Hippocampal formation (tissue), 2 donors: Measurements from ENCODE around the gene DSG3.

Experiments
- DNase-seq, 2 donors: peaks; one replicate each; lab custom pipeline; 2025; lab: John Stamatoyannopoulos, UW

Gene DSG3

DNA sequence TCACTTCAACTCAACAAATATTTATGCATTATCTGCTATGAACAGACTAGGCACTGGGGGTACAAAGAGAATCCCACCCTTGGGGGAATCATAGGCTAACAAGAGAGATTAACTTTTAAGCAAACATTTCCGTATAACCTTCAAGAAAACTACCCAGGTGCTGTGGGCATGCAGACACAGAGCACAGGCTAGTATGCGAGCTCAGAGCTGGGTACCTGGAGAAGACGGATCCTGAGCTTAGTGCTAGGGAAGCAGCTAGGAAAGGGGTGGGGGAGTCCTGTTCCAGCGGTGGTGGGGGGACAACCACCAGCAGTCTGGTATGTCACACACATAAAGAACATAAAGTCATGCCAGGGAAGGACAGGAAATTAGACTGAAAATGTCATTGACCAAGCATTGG is 17.5 kb upstream of the DSG3 start:
- DNase-seq, result no peak

DNA sequence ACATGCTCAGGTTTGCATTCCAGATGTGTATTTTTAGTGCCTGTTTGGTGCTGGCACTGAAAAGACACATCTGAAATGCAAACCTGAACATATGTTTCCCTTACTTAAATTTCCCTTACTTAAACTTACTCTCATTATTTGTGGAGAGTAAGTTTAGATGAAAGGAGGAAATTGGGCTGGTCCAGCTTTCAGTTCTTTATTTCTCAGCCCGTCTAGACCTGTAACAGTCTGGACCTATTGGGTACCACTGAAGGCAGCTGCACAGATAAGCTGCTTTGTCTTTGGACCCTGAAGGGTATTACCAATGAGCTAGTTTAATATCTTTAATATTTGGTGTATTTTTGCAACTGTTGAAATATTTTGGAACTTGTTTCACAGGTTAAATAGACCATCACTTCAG is 17.0 kb upstream of the DSG3 start:
- DNase-seq, result no peak

DNA sequence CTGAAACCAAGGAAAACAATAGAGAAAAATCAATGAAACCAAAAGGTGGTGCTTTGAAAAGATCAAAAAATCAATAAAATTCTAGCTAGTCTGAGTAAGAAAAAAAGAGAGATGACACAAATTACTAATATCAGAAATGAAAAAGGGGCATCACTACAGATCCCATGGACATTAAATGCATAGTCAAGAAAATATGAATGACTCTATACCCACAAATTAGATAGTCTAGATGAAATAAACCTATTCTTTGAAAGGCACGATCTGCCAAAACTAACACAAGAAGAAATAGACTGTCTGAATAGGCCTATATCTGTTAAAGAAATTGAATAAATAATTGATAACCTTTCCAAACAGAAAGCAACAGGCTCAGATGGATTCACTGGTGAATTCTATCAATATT is 15.2 kb upstream of the DSG3 start:
- DNase-seq, result no peak

DNA sequence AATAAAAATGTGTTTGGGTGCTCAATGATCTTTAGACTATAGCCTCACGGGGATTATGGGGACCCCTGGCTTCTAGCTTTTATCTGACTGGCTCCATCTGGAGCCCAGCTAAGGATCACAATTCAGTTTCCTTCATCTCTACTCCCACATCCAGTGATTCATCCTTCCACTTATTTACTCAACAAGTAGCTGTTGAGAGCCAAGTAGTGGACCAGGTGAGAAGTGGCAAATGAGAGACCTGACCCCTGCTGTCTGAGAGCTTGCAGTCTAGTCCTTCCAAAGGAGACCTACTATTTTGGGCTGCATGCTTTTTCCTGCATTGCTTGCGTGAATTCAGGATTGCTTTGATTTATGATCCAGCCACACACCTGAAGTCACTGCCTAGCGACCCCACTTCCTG is 10.7 kb upstream of the DSG3 start:
- no peak for DNase-seq

DNA sequence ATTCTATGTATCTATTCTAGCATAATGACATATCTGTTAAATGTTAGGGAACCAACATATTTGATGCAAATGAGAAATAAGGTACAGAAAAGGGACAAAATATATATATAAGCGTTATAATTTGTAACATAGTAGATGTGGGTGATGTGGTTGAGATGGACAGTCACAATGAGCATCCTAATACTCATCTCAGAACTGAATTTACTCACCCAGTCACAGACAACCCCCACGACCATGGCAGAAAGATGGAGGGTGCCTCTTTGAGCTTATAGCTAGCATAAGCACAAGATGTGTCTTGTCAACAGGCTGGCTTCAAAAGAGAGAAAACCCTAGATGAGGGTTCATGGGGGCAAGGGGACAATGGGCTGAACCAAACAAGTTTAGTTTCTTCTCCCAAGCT is 9.1 kb upstream of the DSG3 start:
- DNase-seq, result no peak

DNA sequence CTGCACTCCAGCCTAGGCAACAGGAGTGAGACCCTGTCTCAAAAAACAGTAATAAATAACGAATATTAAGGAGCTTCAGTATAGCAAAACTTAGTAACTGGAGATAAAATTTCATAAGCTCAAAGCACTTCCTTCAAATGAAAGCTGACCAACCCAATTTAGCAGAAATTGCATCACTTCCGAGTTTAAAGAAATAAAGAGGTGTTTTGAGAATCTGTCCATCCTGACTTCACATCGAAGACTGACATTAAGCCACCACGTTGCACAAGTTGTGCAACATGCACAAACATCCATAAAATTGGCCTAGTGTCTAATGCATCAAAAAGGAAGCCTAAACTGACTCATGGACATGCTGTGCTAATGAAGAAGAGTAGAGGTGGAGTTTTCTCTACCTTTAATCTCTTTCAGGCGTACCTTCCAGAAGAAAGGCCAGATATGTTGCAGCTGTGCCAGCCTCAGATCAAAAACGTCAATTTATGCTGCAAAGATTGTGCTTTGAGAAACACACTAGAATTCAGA is 7.7 kb upstream of the DSG3 start:
- no peak for DNase-seq

DNA sequence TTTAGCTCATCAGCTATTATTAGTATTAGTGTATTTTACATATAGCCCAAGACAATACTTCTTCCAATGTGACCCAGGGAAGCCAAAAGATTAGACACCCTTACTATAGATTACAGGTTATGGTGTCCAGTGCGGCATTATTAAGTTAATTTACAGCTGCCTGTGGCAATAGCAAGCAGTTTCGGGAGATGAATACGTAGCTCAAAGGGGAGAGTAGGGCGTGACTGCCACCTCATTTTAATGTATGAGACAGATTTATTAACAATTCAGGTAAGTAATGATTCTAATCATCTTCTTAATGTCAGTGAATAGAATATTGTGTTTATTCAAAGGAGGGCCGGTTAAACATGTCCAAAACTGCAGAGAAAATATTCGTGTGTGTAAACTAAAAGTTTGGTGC is 6.8 kb upstream of the DSG3 start:
- DNase-seq, result no peak

DNA sequence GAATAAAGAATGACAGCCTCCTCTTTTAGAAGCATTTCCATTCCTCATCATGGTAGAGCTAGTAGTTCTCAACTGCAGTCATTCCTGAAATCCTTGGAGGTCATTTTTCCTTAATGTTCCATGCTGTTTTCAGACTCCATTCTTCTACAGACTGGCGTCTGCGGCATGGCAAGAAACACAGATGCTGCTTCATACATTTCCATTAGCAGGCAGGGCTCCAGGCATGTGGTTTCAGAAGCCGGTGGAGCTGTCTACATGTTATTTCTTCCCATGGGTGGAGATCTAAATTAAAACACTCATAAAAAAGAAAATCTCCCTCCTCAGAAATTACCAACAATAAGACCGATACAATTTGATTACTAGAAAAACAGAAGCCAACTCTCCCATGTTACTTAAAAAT is 6.0 kb upstream of the DSG3 start:
- DNase-seq, result no peak

DNA sequence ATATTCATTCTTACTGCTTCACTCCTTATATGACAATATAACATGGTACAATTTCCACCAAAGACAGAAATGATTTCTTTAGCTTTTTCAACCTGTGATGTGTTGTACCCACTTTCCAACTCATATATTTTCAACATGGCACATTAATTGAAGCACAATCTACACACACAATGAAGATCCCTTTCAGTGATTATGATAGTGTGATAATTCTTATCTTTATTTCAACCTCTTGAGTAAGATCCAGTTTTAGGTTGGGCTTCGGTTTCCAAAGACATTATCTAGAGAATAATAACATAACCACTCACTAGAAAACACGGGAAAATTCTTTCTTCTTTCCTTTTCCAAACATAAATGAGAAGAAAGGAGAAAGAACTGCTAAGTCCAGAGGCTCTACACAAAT is 3.4 kb upstream of the DSG3 start:
- no peak for DNase-seq

DNA sequence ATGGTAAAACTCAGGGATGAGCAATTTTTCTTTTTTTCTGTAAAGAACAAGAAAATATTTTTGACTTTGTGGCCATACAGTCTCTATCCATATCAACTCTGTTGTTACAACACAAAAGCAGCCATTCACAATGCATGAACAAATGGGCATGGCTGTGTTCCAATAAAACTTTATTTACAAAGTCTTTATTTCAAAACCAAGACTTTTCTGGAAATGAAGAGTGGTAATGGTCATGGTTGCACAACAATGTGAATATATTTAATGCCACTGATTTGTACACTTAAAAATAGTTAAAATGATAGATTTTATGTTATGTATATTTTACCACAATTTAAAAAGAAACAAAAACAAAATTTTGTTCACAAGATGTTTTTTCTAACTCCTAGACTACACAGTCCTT is 1.6 kb upstream of the DSG3 start:
- no peak for DNase-seq

DNA sequence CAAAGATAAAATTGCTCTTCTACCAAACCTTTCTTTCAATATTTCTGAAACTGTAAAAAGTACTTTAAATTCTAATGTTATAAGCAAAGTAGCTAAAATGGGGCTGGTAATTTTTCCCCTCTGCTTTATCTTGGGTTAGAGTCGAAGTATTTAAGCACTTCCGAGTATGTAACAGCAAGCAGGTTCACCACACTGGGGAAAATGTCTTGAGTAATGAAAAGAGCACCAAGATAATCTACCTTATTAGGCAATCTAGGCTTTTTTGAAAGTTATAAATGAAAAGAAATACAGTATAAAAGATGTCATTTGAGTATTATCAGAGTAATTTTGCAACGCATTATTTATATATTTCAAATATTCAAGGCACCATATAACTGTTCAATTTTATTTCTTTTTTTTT is 687 bp upstream of the DSG3 start:
- no peak for DNase-seq

DNA sequence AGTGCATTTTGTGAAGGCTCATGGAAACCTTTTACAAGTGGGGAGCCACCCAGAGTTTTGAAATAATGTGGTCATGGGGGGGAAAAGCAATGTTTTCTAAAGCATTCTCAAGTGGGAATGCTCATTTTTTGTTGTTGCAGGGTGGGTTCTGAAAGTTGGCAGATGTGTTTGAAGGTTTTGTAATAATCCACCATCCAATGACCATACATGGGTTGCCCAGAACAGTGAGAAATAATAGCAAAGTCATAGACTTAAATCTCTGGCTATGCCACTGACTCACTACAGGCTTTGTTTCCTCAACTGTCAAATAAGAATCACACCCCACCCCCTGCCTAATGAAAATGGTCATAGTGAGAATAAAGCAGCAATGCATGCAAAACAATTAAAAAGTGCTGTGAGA is 2.9 kb downstream of the DSG3 start:
- DNase-seq, result no peak

DNA sequence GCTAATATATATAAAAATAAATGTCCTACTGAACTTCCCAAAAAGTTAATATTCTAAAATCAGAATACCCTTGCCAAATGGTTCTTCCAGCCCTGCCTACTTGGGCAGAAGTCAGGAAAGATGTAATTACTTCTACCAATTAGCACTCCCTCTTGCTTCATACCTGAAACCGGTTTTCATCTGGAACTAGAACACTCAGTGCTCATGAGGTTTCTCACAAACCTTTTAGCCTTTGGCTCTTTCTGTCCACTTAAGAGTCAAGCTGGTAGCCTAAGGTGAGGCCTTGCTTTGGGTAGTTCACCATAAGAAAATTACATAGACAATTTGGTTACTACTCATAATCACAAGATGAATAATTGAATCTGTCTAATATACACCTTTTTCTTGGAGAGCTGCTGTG is 4.1 kb downstream of the DSG3 start:
- DNase-seq, result no peak

DNA sequence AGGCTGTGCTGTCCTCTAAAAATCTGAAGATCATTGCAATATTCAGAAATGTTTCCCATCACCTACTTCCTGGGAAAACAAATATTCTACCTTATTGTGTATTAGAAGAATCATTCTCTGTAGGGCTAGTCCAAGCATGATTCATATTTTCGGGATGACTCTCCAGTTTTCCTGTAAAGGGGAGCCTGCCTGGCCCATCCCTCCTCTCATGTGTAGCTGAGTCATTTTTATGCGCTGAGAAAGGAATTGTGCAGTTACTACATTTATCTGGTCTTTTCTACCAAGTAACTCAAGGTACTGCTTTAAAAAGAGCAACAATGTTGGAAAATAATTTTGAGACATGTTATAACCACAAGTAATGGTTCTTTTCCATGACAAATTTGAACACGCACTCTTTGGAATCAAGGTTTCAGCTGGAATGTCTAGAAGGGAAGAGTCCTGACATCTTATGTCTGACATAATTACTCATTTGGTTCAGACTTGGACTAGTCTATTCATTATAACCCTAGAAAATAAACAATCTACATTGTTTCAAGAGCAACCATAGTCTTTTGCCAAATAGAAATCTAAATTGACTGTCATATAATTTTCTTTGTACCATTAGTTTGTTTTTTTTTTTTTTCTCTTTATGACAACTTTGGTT is 6.6 kb downstream of the DSG3 start:
- no peak for DNase-seq

DNA sequence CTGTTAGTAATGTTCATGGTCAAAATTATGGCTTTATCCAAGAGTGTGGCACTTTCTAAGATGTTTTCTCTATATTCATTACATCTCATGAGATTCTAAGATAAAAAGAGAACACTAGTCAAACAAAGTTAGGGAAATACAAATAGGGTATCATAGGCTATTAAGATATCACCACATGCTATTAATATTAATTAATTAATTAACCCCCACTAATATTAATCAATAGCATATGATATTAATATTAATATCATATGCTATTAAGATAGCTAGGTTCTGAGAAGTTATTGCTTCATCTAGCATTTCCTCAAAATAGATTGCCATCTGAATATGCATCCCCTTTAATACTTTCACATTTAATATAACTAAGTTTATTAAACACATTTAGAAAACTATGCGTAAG is 22.1 kb downstream of the DSG3 start:
- no peak for DNase-seq

DNA sequence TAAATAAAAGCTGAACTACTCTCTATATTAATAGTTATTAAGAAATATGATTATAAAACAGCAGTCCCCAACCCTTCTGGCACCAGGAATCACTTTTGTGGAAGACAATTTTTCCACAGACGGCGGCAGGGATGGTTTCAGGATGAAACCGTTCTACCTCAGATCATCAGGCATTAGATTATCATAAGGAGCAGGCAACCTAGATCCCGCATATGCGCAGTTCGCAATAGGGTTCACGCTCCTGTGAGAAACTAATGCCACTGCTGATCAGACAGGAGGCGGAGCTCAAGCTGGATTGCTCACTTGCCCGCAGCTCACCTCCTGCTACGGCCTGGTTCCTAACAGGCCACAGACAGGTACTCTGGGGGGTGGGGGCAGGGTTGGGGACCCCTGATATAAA is 31.1 kb downstream of the DSG3 start:
- no peak for DNase-seq

DNA sequence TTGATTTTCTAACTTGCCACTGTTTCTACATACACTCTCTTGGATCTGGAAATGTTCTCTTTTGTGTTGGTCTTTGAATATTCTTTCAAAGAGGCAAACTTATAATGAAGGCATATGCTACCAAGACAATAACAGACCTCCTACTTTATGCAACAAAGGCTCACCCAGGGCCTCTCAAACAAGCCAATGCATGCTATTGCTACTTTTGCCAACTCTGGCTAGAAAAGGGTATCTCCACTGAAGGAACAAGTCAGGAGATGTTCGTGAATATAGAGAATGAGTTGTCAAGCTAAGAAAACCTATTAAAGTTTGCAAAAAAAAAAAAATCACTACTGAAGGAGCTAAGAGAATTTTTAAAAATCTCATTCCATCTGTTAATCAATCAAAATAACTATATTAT is 34.5 kb downstream of the DSG3 start:
- no peak for DNase-seq

DNA sequence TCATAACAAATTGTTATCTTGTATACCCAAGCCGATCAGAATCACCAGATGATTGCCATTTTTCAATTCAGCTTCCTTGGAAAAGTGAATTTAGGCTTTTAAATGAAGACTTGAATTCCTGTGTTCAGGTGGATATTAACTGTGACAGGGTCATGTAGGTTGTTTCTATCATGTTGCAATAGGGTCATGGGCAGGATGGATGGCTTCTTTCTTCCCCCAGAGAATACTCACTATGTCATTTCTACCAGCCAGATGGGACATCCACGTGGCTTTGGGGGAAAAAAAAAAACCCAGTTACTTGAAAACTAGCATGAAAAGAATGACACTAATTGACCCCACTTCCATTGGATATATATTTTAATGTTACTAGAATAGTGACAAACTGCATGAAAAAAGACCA is 35.9 kb downstream of the DSG3 start:
- no peak for DNase-seq

DNA sequence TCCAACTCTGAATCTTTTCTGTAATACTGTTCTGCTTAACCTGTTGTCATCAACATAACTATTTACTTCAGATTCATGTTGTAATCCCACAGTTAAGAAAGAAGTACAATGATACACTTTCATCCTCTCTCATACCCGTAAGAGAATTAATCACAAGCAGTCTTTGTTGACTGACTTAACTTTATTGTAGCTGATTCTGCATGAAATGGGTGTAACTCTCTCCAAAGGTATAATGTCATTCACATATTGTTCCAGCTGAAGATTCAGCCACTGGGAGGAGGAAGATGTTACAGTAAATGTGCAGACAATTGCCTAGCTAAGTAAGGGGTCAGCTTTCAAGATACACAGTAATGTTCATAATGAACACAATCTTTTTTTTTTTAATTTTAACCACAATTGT is 36.9 kb downstream of the DSG3 start:
- no peak for DNase-seq

DNA sequence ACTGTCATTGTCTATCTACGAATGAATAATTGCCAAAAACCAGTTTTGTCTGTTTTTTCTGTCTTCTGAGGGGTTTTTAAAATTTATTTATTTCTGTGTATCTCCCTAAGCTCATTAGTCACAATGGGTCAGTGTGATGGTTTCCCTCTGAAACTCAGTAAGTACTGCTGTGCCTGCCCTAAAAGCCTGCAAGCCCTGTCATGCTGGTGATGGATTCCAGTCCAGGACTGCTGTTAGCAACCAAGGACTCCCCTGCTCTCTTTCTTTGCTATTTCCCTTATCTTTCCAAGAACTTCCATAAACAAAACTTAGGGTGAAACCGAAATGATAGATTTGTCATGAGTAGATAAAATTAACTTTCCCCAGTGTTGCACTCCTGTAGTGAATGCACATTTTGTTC is 38.6 kb downstream of the DSG3 start:
- DNase-seq, result no peak

DNA sequence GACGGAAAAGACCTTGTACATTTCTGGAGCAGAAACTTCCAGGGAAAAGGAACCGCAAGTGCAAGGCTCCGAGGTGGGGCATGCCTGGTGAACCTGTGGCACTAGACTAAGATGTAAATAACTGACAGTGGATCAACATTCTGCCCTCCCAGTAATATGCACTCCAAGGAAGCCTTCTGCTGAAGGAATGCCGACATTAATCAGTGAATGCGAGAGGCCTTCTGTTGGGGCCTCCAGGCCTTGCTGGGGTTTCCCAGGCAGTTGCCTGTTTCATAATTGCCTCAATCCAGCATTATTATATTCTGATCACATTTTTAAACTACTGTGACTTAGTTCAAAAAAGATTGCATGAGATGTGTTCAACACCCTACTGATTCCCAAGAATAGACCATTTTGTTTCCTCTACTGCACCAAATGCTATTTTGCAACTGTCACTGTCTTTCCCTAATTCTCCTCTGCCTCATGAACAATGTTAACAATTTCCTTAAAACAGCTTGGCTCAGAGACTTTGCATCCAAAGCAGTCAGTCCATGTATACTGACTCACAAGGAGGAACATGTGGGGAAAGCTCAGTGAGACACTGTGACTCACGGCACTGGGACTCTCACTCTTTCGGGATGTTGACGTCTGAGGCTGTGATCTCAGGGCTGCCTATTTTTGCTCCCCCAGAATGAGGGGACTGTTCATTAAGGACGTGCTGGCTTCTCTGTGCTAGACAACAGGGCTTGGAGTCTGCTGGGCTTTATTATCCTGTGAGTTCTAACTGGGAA is 39.9 kb downstream of the DSG3 start:
- no peak for DNase-seq

DNA sequence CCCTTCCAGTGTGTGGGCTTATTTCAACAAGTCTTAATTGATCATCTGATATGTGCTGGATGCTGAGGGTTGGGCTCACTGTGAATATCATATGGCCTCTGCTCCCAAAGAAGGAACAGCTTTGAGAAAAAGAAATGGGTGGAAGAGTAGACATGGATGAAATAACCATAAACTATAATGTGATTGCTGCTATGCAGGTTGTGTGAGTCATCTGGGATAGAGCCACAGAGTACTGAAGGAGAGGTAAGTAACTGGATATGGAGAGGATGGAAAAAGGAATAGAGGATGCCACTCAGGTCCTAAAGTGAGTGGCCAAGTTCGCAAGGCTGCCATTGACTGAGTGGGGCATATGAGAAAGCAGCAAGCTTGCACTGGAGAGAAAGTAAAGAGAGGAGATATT is 41.8 kb downstream of the DSG3 start:
- no peak for DNase-seq

DNA sequence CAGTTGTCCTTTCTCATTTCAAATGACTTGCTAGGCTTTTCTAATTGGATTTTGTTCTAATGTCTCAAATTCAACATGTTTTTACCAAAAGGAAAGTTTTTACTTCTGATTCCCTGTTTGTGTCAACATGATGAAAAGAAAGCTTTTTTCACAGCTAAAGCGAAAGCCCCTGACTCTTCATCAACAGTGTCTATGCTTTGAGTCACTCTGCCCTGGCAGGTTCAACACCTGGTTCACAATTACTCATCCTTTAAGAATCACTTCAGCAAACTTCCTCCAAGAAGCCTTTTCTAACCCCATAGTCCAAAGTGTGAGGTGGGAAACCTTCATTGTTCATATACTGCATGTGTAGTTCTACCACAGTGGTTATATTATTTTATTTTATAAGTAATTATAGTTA is 42.8 kb downstream of the DSG3 start:
- DNase-seq, result no peak

DNA sequence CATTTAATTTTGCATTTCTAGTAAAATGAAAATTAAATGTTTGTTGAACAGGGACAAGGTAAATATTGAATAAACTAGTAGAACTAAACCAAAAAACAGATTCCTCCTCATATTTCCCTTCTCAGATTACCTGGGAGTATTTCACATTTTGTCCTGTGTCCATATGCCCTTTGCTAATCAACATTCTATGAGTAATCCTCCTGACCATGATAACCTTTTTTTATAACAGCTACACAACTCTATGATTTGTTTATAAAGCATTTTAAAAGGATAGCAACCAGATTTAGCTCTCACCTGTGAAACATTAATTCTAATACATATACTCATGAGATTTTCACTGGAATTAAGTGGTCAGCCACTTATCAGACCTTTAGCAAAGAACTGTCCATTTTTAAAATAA is 43.3 kb downstream of the DSG3 start:
- no peak for DNase-seq
